Ovary (tissue), 3 donors: ENCODE data around the gene TSHZ2.

Experiments used
- CTCF ChIP-seq, 3 donors: fragments of 450-650 bp in 2 of 3; fragments of 200-600 bp in 1 of 3; IDR thresholded peaks; one replicate each; pipeline versions ENCODE4 v1.5.1 to v1.8.0; 2016 to 2022; ENCODE audit warnings: antibody characterized with exemption in 3 of 3, mild to moderate bottlenecking in 1 of 3
- POLR2A ChIP-seq: fragments of 450-650 bp; IDR thresholded peaks from one replicate; pipeline ENCODE4 v1.6.1; 2017; ENCODE audit warnings: antibody characterized with exemption, mild to moderate bottlenecking, moderate library complexity
- donor health status: DM: no; HTN: no; CAD: no.

- no peak for TF ChIP-seq POLR2A
- no peak for TF ChIP-seq CTCF (IDR thresholded peaks at IDR 0.05)
These were observed 550.5 kb downstream of the TSHZ2 start for GRCh38 chr20:53522696-53523095.
